Embryonic facial prominence (tissue), 1 donor: Measurements from ENCODE around the gene DTD1.
A peak's percentile ranks its signal among the peaks of the same experiment; 100 is the strongest.

ENCODE experiments used
- DNase-seq: peaks from one replicate; pipeline ENCODE4 v3.0.0-alpha.2; 2016; ENCODE audit errors: extremely low spot score

Gene DTD1

GRCh38 chr20:18587665-18588573 is at the start of gene DTD1:
TSS of gene DTD1 (plus strand) at chr20:18588054. CDS start at chr20:18588073, 19 bp downstream.
- DNase-seq, result peak; percentile 26

GRCh38 chr20:18541741-18542140 is 46.1 kb upstream of the DTD1 start:
- no peak for DNase-seq

GRCh38 chr20:18543216-18543615 is 44.6 kb upstream of the DTD1 start:
- DNase-seq, result no peak

GRCh38 chr20:18543932-18544331 is 43.9 kb upstream of the DTD1 start:
- DNase-seq, result no peak

GRCh38 chr20:18545566-18545965 is 42.3 kb upstream of the DTD1 start:
- no peak for DNase-seq

- DNase-seq, result no peak
These were observed 39.4 kb upstream of the DTD1 start for GRCh38 chr20:18548465-18548864.

- DNase-seq, result no peak
These were observed 34.1 kb upstream of the DTD1 start for GRCh38 chr20:18553746-18554145.

- DNase-seq, result peak; percentile 85
These were observed 20.7 kb upstream of the DTD1 start, which contains the start of gene SMIM26 for GRCh38 chr20:18566892-18567738. TSS of gene SMIM26 (plus strand) at chr20:18567432. CDS start at chr20:18567479, 47 bp downstream.

GRCh38 chr20:18567739-18568091 is 20.1 kb upstream of the DTD1 start:
- DNase-seq, result no peak

GRCh38 chr20:18571009-18571408 is 16.8 kb upstream of the DTD1 start:
- no peak for DNase-seq

- no peak for DNase-seq
These were observed 16.3 kb upstream of the DTD1 start for GRCh38 chr20:18571578-18571977.

GRCh38 chr20:18577942-18578341 is 9.9 kb upstream of the DTD1 start:
- DNase-seq, result no peak

- DNase-seq, result no peak
These were observed 9.3 kb upstream of the DTD1 start for GRCh38 chr20:18578581-18578980.

GRCh38 chr20:18580012-18580411 is 7.8 kb upstream of the DTD1 start:
- DNase-seq, result no peak

GRCh38 chr20:18585134-18585533 is 2.7 kb upstream of the DTD1 start:
- no peak for DNase-seq

GRCh38 chr20:18588574-18588933 is 700 bp downstream of the DTD1 start:
- no peak for DNase-seq

- no peak for DNase-seq
These were observed 2.3 kb downstream of the DTD1 start for GRCh38 chr20:18589941-18590674.

- no peak for DNase-seq
These were observed 8.4 kb downstream of the DTD1 start for GRCh38 chr20:18596270-18596669.

- DNase-seq, result no peak
These were observed 21.9 kb downstream of the DTD1 start for GRCh38 chr20:18609741-18610140.

GRCh38 chr20:18611492-18611891 is 23.6 kb downstream of the DTD1 start:
- DNase-seq, result no peak

GRCh38 chr20:18613553-18613952 is 25.7 kb downstream of the DTD1 start:
- DNase-seq, result no peak

GRCh38 chr20:18614244-18614643 is 26.4 kb downstream of the DTD1 start:
- DNase-seq, result no peak
